CD4-positive, alpha-beta T cell treated with Interleukin-6 for 4 hours (primary cell): Measurements from ENCODE around the gene ATAD3A.
"Not testable (repeated sequence)": the region's sequence is repeated elsewhere in the genome, so short reads cannot be mapped to it uniquely, and the experiment has no call there.

Experiments
- DNase-seq: peaks from one replicate; pipeline ENCODE4 v3.0.0-alpha.2; 2020; ENCODE audit warnings: mixed read lengths

Gene ATAD3A

DNA sequence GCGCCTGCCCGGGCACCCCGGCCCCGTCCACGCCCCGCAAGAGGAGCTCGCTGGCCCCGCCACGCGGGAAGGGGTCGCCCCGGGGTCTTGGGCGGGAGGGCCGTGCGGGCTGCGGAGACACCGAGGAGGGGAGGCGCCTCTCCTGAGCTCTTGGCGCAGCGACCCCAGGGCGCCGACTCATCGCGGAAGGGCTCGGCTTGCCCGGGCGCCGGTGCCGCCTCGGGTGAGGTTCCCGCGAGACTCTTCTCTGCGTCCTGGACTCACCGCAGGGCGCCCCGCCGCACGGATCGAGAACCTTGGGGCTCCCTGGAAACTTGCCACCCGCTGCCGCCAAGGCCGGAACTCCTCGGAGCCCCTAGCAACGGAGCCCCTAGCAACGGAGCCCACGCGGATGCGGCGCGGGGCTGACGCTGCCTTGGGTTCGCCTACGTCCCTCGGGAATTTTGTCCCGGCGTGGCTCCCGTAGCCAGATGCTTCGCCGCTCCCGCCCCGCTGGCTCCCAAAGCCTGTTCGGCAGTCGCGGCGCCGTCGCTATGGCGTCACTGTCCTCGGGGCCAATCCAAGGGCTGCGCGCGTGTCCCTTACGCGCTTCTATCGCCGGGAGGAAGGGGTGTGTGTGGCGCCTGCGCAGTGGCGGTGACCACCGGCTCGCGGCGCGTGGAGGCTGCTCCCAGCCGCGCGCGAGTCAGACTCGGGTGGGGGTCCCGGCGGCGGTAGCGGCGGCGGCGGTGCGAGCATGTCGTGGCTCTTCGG lies at the start of gene ATAD3A:
Gene ATAD3A (plus strand): TSS at position 630 of the 753 bp plus-strand sequence. CDS start 107 bp downstream, at position 737.
- DNase-seq: peak; percentile 97

DNA sequence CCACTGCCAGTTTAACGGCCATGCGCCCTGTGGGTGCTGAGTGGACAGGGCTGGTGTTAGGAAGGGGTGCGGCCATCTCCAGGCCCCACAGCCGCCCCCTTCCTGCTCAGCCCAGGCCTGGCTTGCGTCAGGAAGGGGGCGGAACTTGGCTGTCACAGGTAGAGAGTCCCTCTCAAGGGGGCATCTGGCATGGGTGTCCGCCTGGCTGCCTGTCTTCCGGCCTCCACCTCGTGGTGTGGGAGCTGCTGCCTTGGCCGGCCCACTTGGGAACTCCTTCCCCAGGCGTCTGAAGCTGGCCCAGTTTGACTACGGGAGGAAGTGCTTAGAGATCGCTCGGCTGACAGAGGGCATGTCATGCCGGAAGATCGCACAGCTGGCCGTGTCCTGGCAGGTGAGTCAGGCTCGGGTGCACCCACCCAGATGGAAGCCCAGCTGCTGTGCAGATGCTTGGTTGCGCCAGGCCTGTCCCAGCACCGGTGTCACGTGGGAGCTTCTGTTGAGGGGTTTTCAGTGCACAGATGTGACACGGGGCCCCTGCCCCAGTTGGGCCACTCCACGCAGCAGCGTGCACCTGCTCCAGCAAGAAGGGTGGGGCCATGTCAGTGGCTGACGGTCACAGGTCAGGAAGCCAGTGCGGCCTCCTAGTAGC lies 49.5 kb upstream of the ATAD3A start:
- DNase-seq: peak; percentile 20

DNA sequence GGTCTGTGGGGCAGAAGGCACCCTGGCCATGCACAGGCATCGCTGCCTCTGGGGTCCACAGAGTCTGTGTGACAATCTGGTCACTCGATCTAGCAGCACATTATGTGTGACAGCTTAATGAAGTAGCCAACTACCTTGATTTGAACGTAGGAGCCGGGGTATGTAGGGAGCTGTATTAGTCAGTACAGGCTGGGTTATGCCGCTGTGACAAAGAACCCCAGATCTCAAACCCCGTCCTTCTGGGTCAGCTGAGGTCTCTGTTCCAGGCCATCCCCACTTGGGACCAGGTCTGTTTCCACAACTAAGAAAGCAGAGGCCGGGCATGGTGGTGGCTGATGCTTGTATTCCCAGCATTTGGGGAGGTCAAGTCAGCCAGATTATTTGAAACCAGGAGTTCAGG lies 48.6 kb upstream of the ATAD3A start:
- no peak for DNase-seq

DNA sequence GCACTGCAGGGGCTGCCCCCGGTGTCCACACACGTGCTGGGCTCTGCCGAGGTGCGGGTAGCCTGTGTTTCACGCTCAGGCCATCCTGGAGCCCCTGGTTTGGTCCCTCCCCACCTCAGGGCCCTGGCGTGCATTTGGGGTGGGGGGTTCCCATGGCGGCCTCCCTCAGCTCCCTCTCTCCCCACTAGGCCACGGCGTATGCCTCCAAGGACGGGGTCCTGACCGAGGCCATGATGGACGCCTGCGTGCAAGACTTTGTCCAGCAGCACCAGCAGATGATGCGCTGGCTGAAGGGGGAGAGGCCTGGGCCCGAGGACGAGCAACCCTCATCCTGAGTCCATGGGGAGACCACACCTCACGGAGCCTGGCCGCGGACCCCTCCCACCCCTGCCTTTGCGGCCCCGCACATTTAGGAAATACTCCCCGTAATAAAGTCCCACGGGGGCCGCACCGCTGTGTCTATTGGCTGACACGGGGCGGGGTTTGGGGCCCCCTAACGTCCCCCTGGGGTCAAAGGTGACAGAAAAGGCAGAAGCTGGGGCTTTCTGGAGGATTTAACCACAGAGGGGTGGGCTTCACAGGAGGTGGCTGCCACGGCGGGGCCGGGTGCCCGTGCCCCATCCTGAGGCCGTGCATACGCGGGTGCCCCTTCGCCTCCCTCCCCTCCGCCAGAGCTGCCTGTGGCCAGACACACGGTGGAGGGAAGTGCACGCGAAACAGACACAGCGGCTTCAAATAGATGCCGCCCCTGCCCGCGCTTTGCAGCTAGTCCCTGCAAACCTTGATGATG lies 43.6 kb upstream of the ATAD3A start:
- not testable (repeated sequence) for DNase-seq

DNA sequence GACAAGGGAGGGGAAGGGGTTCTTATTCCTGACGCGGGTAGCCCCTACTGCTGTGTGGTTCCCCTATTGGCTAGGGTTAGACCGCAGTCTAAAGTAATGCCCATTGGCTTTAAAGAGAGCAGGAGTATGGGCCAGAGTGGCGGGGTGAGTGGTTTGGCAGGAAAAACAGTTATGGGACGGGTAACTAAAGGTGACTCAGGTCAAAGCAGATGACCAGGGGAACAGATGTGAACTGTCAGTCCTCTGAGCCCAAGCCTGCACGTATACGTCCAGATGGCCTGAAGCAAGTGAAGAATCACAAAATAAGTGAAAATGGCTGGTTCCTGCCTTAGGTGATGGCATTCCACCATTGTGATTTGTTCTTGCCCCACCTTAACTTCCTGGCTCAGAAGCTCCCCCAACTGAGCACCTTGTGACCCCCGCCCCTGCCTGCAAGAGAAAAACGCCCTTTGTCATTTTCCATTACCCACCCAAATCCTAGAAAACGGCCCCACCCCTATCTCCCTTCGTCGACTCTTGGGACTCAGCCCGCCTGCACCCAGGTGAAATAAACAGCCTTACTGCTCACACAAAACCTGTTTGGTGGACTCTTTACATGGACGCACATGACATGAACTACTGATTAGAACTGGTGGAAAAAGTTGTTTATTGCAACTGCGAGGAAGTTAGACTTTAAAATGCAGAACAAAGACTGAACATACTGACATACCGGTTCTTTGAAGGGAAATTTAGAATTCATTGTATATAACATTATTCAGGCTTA lies 41.2 kb upstream of the ATAD3A start:
- peak; percentile 10 for DNase-seq

DNA sequence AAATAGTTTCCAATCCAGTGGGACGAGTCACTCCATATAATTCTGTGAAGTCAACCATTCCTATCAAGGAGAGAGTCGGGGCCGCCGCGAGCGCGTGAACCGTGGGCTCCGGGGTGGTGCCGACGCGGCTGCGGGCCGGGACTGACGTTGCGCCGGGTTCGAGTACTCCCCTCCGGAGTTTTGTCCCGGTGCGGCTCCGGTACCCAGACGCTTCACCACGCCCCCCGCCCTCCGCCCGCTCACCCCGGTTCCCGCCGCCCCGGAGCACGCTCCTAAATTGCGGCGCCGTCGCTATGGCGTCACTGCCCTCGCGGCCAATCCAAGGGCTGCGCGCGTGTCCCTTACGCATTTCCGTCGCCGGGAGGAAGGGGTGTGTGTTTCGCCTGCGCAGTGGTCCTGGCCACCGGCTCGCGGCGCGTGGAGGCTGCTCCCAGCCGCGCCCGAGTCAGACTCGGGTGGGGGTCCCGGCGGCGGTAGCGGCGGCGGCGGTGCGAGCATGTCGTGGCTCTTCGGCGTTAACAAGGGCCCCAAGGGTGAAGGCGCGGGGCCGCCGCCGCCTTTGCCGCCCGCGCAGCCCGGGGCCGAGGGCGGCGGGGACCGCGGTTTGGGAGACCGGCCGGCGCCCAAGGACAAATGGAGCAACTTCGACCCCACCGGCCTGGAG lies 40.4 kb upstream of the ATAD3A start, which contains the start of gene ATAD3B:
Gene ATAD3B (plus strand): TSS at position 377 of the 664 bp plus-strand sequence. CDS start 120 bp downstream, at position 497.
- DNase-seq: peak; percentile 94

DNA sequence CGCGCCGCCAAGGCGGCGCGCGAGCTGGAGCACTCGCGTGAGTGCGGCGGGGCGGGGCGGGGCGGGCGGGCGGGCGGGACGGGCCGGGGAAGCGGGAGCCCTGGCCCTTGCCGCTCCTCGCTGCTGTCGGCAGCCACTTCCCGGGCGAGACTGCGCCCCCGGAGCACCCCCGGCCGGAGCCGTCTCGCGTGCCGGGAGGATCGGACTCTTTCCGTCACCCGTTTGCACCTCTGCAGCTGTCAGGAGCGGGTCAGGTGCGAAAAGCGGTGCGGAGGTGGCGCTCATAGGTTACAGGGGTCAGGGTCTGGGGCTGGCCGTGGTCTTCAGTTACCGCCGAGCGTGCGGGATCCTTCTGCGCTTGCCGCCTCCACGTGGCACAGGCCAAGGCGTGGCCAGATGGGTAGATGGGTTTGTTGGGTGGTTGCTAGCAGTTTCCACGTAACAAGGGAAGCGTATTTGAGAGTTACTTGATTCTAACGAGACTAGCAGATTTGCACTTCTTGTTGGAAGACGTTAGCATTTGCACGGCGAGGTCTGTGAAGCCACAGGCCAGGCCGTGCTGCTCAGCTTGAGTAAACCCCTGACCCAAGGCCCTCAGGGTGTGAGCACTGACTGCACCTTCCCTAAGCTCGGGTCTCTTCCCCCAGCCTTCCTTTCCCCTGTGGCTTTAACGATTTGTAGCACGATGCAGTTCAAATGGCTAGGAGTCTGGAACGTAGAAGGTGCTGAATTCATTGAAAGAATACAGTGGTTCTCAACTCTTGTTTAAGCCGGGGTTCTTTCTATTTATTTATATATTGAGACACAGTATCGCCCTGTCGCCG lies 39.7 kb upstream of the ATAD3A start:
- DNase-seq: peak; percentile 21

DNA sequence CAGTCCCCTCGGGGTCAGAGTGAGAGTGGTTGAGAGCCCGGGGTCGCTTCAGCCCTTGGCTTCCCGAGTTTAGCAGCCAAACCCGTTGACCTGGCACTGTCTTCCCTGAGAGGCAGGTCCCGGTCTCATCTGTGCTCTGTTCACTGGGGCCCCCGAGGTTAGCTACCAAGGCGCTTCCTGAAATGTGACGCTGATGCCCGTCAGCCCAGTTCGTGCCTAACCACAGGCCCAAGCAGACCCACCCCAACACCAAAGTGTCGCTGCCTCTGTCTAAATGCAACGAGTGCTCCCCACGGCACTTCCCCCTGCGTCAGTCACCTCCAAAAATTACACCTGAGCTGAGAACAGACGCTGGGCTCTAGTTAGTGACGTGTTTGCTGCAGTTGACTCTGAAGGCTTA lies 36.0 kb upstream of the ATAD3A start:
- DNase-seq: not testable (repeated sequence)

DNA sequence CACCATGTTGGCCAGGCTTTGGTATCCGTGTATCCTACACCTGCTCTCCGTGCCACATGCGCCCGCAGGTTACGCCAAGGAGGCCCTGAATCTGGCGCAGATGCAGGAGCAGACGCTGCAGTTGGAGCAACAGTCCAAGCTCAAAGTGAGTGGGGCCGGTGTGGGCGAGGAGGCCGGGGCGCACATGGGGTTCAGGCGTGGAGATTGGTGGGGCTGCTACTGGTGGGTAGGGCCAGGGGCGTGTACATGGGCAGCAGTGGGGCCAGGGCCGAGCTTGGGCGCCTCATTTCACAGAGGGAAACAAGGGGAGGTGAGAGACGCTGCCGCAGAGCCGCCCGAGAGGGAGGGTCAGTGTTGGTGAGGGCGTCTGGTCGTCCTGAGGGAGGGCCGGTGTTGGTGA lies 34.8 kb upstream of the ATAD3A start:
- DNase-seq: no peak

DNA sequence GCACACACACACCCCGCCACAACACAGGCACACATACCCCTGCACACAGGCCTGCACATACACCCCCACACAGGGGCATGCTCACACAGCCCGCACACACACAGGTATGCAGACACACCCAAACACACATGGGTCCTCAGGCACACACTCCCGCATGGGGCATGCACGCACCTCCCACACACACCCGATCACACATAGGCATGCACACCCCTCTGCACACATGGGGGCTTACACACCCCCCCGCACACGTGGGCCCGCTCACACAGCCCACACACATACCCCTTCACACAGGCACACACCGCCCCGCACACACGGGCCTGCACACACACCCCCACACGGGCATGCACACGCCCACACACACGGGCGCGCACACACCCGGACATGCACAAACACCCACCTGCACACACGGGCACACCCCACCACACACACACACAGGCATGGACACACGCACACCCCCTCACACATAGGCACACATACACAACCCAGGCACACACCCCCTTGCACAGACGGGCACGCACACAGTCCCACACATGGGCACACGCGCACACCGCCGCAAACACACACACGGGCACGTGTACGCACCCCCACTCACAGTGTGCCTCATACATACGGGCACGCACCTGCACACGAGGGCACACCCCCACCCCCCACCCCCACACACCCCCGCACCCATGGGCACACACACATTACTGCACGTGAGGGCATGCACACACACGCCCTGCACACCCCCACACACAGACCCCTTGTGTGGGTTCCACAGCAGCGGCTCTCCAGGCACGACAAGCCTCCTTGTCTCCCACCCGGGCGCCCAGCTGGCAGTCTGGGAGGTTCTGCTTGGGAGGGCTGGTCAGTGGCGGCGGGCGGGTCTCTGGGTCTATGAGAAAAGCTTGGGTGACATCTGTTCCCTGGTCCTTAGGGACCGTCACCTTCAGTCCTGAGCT lies 32.1 kb upstream of the ATAD3A start:
- no peak for DNase-seq

DNA sequence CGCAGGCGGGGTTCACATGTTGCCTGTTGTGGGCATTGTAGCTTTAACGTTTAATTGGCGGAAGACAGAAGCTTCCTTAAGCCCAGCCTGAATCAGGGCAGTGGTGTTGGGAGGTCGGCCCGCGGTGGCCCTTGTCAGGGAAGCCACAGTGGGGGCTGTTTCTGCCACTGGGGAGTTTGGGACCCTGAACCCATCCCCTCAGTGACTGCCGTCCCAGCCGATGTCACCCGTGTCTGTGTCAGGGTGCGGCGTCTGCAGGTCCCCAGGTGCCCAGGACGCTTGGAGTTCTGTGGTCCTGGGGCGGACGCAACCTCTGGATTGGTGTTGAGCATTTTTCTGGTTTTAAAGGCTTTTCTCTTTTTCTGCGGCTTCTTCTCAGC lies 31.5 kb upstream of the ATAD3A start:
- not testable (repeated sequence) for DNase-seq

DNA sequence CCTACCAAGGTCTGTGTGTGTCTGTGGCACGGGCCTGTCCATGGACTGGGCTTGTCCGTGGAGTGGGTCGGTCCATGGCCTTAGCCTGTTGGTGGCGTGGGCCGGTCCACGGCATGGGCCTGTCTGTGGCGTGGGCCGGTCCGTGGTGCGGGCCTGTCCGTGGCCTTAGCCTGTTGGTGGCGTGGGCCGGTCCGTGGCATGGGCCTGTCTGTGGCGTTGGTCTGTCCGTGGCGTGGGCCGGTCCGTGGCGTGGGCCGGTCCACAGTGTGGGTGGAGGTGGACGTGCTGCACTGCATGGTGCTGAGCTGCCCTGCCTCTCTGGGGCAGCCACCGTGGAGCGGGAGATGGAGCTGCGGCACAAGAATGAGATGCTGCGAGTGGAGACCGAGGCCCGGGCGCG lies 30.2 kb upstream of the ATAD3A start:
- not testable (repeated sequence) for DNase-seq

DNA sequence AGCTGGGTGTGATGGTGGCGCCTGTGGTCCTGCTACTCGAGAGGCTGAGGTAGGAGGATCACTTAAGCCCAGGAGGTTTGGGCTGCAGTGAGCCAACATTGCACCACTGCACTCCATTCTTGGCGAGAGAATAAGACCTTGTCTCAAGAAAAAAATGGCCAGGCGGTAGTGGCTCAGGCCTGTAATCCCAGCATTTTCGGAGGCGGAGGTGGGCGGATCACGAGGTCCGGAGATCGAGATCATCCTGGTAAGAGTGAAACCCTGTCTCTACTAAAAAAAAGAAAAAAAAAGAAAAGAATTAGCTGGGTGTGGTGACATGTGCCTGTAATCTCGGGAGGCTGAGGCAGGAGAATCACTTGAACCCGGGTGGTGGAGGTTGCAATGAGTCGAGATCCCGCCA lies 29.1 kb upstream of the ATAD3A start:
- DNase-seq: no peak

DNA sequence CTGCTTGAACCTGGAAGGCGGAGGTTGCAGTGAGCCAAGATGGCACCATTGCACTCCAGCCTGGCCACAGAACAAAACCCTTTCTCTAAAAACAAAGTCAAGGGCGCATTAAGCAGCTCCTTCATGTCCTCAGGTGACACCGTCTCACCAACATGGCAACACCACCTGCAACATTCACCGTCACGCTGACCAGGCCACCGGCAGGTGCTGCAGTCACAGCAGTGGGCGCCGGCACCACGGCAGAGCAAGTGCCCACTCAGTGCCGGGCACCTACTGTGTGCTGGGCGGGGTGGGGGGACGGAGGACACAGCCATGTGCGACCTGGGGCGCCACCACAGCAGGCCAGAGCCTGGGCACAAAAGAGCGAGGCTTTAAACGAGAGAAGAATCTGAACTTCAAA lies 28.2 kb upstream of the ATAD3A start:
- DNase-seq: no peak

DNA sequence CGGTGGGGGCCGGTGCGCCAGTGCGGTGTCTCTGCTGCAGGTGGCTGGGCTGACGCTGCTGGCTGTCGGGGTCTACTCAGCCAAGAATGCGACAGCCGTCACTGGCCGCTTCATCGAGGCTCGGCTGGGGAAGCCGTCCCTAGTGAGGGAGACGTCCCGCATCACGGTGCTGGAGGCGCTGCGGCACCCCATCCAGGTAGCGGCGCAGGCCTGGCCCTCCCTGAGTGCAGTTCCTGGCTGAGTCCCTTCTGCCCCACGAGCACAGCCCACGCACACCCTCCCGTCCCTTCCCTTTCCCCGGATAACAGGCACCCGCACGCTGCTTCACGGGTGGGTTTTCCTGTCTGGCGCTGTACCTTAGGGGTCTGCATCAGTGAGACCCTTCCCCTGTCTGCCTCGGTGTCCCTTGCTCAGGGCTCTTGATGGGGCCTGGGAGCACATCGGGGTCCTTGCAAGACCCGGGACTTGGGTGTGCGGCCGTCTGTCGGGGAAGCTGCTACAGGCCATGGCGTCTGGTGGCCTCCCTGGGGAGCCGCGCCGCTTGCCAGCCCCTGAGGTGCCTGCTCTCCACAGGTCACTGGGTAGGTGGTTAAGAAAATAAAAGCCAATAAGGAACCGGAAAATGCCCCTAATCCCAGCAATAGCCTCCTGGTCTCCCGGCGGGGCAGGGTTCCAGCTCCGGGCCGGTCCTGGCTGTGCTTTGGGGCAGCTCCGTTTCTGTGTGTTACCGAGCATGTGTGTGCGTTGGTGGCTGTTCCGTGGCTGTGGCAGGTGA lies 26.8 kb upstream of the ATAD3A start:
- DNase-seq: not testable (repeated sequence)

DNA sequence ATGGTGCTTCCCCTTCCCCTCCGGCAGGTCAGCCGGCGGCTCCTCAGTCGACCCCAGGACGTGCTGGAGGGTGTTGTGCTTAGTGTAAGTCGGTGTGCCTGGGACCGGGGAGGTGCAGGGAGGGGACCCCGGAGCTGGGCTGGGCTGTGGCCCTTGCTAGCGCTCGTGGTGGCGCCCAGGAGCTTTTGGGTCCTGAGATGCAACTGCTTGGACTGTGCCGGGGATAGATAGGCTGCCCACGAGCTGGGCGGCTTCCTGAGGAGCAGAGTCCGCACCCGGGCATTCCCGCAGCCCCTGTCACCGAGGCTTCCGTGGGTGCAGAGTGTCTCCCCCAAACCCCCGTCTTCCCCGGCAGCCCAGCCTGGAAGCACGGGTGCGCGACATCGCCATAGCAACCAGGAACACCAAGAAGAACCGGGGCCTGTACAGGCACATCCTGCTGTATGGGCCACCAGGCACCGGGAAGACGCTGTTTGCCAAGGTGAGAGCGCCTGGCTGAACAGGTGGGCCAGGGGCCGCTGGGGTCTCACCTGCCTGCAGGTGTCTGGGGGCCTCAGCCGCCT lies 26.1 kb upstream of the ATAD3A start:
- DNase-seq: not testable (repeated sequence)

DNA sequence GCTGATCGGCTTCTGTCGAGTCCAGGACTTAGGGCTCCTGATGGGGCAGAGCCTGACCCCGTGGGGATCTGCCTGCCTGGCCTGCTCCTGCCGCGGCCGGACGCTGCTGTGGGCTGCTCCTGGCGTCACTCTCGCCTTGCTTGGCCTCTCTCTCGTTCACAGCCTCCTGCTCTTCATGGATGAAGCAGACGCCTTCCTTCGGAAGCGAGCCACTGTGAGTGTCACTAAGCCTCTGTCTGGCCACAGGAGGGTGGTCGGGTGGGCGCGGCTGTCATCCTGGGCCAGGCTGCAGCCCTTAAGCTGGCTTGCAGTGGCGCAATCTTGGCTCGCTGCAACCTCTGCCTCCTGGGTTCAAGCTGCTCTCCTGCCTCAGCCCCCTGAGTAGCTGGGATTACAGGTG lies 24.3 kb upstream of the ATAD3A start:
- no peak for DNase-seq

DNA sequence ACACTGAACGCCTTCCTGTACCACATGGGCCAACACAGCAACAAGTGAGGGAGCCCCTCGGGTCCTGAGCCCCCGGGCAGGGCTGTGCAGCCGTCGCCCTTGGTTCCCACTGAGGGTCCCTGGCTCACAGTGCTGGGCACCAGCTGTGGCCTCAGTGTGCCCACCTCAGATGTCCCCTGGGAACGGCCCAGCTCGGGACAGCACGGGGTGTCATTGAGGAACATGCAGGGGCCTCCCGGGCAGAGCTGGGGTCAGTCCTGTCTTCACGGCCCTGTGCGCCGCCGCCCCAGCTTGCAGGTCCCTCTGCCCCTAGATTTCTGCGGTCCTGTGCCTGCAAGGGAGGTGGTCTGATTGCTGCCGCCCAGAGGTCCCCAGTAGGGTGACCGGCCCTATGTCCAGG lies 22.7 kb upstream of the ATAD3A start:
- DNase-seq: no peak

DNA sequence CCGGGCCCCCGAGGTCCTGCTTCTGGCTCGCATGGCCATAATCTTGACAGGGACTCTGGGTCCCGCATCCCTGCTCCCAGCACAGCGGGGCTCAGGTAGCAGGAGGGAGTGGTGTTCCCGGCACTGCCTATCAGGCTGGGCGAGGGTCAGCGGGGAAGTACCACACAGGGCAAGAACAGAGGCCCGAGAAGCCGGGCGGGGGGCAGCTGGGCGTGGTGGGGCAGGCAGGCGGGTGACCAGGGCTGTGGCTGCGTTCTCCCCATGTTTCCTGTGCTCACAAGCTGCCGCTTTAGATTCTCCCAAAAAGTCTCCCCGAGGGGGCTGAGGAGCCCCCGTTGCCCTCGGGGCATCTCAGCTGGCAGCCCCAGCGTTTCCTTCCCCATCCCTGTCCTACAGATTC lies 22.1 kb upstream of the ATAD3A start:
- no peak for DNase-seq
